Neural cell (in vitro differentiated cells): ENCODE data around the gene INPP5A. TPM values are rescaled to one million over a fixed set of nuclear protein-coding genes. Genes with fewer than 3 reads are reported as not detected.

Experiments
- H2AFZ ChIP-seq: fragments of 200-600, 300-800 bp; sonication (generic), shearing (Covaris generic); 2 replicates; pipeline ENCODE4 v1.6.0; 2014; ENCODE audit warnings: low read depth, mild to moderate bottlenecking, antibody characterized with exemption, low read length, moderate library complexity
- H3F3A ChIP-seq: fragments of 200-600 bp; shearing (Covaris generic); 2 replicates; pipeline ENCODE4 v1.6.1; 2016; ENCODE audit warnings: mild to moderate bottlenecking, moderate library complexity, mixed read lengths, antibody characterized with exemption, low read length; ENCODE audit not compliant: insufficient read depth, poor library complexity, severe bottlenecking
- H3K27ac ChIP-seq: fragments of 200-600, 300-800 bp; sonication (generic), shearing (Covaris generic); 2 replicates; pipeline ENCODE4 v1.5.1; 2014; ENCODE audit warnings: mild to moderate bottlenecking, low read length, moderate library complexity
- H3K27me3 ChIP-seq: fragments of 300-800, 200-600 bp; sonication (generic), shearing (Covaris generic); 2 replicates; pipeline ENCODE4 v1.6.0; 2014; ENCODE audit warnings: mild to moderate bottlenecking, low read depth, low read length, moderate library complexity; ENCODE audit not compliant: insufficient read depth
- H3K36me3 ChIP-seq: fragments of 300-800, 200-600 bp; sonication (generic), shearing (Covaris generic); 2 replicates; pipeline ENCODE4 v1.5.1; 2014; ENCODE audit warnings: mild to moderate bottlenecking, antibody characterized with exemption, low read length, moderate library complexity; ENCODE audit not compliant: insufficient read depth
- H3K4me2 ChIP-seq: fragments of 300-800, 200-600 bp; sonication (generic), shearing (Covaris generic); 2 replicates; pipeline ENCODE4 v1.6.0; 2014; ENCODE audit warnings: mild to moderate bottlenecking, low read length
- H3K4me3 ChIP-seq: fragments of 300-800, 200-600 bp; sonication (generic), shearing (Covaris generic); 2 replicates; pipeline ENCODE4 v1.5.1; 2014; ENCODE audit warnings: mild to moderate bottlenecking, low read length, moderate library complexity
- H3K79me2 ChIP-seq: fragments of 200-600 bp; shearing (Covaris generic); replicated peaks from 2 replicates; pipeline ENCODE4 v1.6.0; 2014; ENCODE audit warnings: mild to moderate bottlenecking, low read length, moderate library complexity; ENCODE audit not compliant: insufficient read depth
- H3K9ac ChIP-seq: fragments of 300-800, 200-600 bp; sonication (generic), shearing (Covaris generic); 2 replicates; pipeline ENCODE4 v1.6.1; 2016; ENCODE audit warnings: mild to moderate bottlenecking, low read length, mixed read lengths
- H3K9me2 ChIP-seq: fragments of 200-600 bp; shearing (Covaris generic); 2 replicates; pipeline ENCODE4 v1.6.1; 2016; ENCODE audit warnings: mild to moderate bottlenecking, low read length, mixed read lengths; ENCODE audit not compliant: insufficient read depth
- H3K9me3 ChIP-seq: fragments of 200-600, 300-800 bp; sonication (generic), shearing (Covaris generic); 2 replicates; pipeline ENCODE4 v1.6.1; 2016; ENCODE audit warnings: mild to moderate bottlenecking, mixed run types, low read length, moderate library complexity, mixed read lengths
- H4K20me1 ChIP-seq: fragments of 200-600 bp; shearing (Covaris generic); 2 replicates; pipeline ENCODE4 v1.6.1; 2016; ENCODE audit warnings: mild to moderate bottlenecking, mixed run types; ENCODE audit not compliant: insufficient read depth
- CTCF ChIP-seq: fragments of 450-650 bp; IDR thresholded peaks from 2 replicates; pipeline ENCODE4 v1.5.1; 2014; ENCODE audit warnings: antibody characterized with exemption, mild to moderate bottlenecking, moderate library complexity; ENCODE audit not compliant: poor library complexity, severe bottlenecking
- EP300 ChIP-seq: fragments of 450-650 bp; conservative IDR thresholded peaks from 2 replicates; pipeline ENCODE4 v1.6.1; 2014; ENCODE audit warnings: antibody characterized with exemption, mild to moderate bottlenecking, moderate library complexity; ENCODE audit not compliant: poor library complexity, severe bottlenecking
- EZH2 ChIP-seq: fragments of 200-600, 300-800 bp; shearing (Covaris generic), sonication (generic); IDR thresholded peaks from 2 replicates; pipeline ENCODE4 v1.6.1; 2014; ENCODE audit warnings: antibody characterized with exemption, low read length, borderline replicate concordance, mild to moderate bottlenecking; ENCODE audit not compliant: insufficient read depth, poor library complexity, severe bottlenecking
- MXI1 ChIP-seq: fragments of 450-650 bp; conservative IDR thresholded peaks from 2 replicates; pipeline ENCODE4 v1.6.1; 2014; ENCODE audit warnings: antibody characterized with exemption, mild to moderate bottlenecking; ENCODE audit not compliant: poor library complexity, severe bottlenecking
- POLR2AphosphoS5 ChIP-seq: IDR thresholded peaks from 2 replicates; pipeline ENCODE4 v1.6.1; 2012
- RAD21 ChIP-seq: fragments of 450-650 bp; conservative IDR thresholded peaks from 2 replicates; pipeline ENCODE4 v1.6.1; 2014; ENCODE audit warnings: antibody characterized with exemption, mild to moderate bottlenecking, moderate library complexity
- REST ChIP-seq: IDR thresholded peaks from 2 replicates; pipeline ENCODE4 v1.6.1; 2012; ENCODE audit warnings: borderline replicate concordance
- SMC3 ChIP-seq: fragments of 450-650 bp; conservative IDR thresholded peaks from 2 replicates; pipeline ENCODE4 v1.6.1; 2014; ENCODE audit warnings: antibody characterized with exemption, mild to moderate bottlenecking, moderate library complexity; ENCODE audit not compliant: poor library complexity
- TAF1 ChIP-seq: IDR thresholded peaks from 2 replicates; pipeline ENCODE4 v1.6.1; 2012; ENCODE audit warnings: low read depth
- polyA plus RNA-seq: library from polyadenylated mRNA; depleted of rRNA; stranded (reverse); fragments of >200 nt; gene quantifications from 2 replicates; pipeline ENCODE4 v1.2.3, GENCODE V29; 2014

The INPP5A gene
- polyA plus RNA-seq, 1 donor from 2014 or later, result 48.8 TPM

GRCh38 chr10:132566892-132567291 is 29.3 kb downstream of the INPP5A start:
- no peaks in the 10 kb centered on the region for H4K20me1 ChIP-seq
- H3K36me3 ChIP-seq, result no peaks in the 10 kb centered on the region
- no peak overlapping the region for H3K27ac ChIP-seq
- H3K4me2 ChIP-seq, result no peak overlapping the region
- H3F3A ChIP-seq, result no peaks in the 10 kb centered on the region
- no peak overlapping the region for H2AFZ ChIP-seq
- H3K9me2 ChIP-seq, result no peaks in the 10 kb centered on the region
- TF ChIP-seq EP300 (no peak), RAD21 (no peak), SMC3 (no peak), TAF1 (no peak), REST (no peak), CTCF (no peak), MXI1 (no peak), POLR2AphosphoS5 (no peak), EZH2 (no peak)
- H3K4me3 ChIP-seq, result no peak overlapping the region
- no peaks in the 10 kb centered on the region for H3K27me3 ChIP-seq
- H3K9me3 ChIP-seq, result peaks cover 11% of the 10 kb centered on the region
- H3K79me2 ChIP-seq, result no peaks in the 10 kb centered on the region
- H3K9ac ChIP-seq, result no peak overlapping the region

- Histone ChIP-seq H3K9ac (no peak overlapping the region), H2AFZ (no peak overlapping the region), H3K36me3 (no peaks in the 10 kb centered on the region), H3K27me3 (no peaks in the 10 kb centered on the region), H3F3A (no peaks in the 10 kb centered on the region), H3K4me2 (no peak overlapping the region), H3K9me2 (no peaks in the 10 kb centered on the region), H3K9me3 (no peaks in the 10 kb centered on the region), H4K20me1 (no peaks in the 10 kb centered on the region), H3K79me2 (no peaks in the 10 kb centered on the region), H3K4me3 (no peak overlapping the region), H3K27ac (no peak overlapping the region)
- no peak for TF ChIP-seq TAF1
- no peak for TF ChIP-seq EZH2
Measured at GRCh38 chr10:132570265-132570664, 32.7 kb downstream of the INPP5A start.
